Left lung (tissue), 10 donors: ENCODE data around the gene CRYGS. TPM values are rescaled to one million over a fixed set of nuclear protein-coding genes. Genes with fewer than 3 reads are reported as not detected.
"Not testable (repeated sequence)": the region's sequence is repeated elsewhere in the genome, so short reads cannot be mapped to it uniquely, and the experiment has no call there.

Source experiments
- ATAC-seq: fragments of 200-7000 bp; cut with Tn5 transposase; one replicate; pipeline ENCODE4 v1.9.1; 2020; ENCODE audit warnings: moderate library complexity
- DNase-seq, 4 donors: peaks; one replicate each; pipeline ENCODE4 v3.0.0-alpha.2; 2013 to 2020
- H3K27ac ChIP-seq, 2 donors: fragments of 200-600 bp; sonication (generic) in 1 of 2; one replicate each; pipeline versions ENCODE4 v1.5.0 to v1.8.0; 2020 to 2021
- H3K27me3 ChIP-seq, 2 donors: fragments of 200-600 bp; sonication (generic) in 1 of 2; one replicate each; pipeline versions ENCODE4 v1.5.0 to v1.8.0; 2020 to 2021
- H3K36me3 ChIP-seq, 2 donors: fragments of 200-600 bp; sonication (generic) in 1 of 2; one replicate each; pipeline versions ENCODE4 v1.5.0 to v1.8.0; 2020 to 2021
- H3K4me1 ChIP-seq, 2 donors: fragments of 200-600 bp; one replicate each; pipeline ENCODE4 v1.8.0; 2021
- H3K4me3 ChIP-seq, 2 donors: fragments of 200-600 bp; sonication (generic) in 1 of 2; one replicate each; pipeline versions ENCODE4 v1.5.0 to v1.8.0; 2020 to 2021; ENCODE audit warnings: mild to moderate bottlenecking in 1 of 2
- H3K9me3 ChIP-seq, 2 donors: fragments of 200-600 bp; sonication (generic) in 1 of 2; one replicate each; pipeline versions ENCODE4 v1.5.0 to v1.8.0; 2020 to 2021
- CTCF ChIP-seq, 2 donors: fragments of 200-600 bp; sonication (generic) in 1 of 2; IDR thresholded peaks; one replicate each; pipeline versions ENCODE4 v1.5.0 to v1.8.0; 2021; ENCODE audit warnings: antibody characterized with exemption in 2 of 2
- intact Hi-C, 2 donors: fragments of 100-400 bp; cut with DNase I; formaldehyde crosslinking; loops; one replicate each; pipeline versions ENCODE4 v1.11.2 to v1.14.2; 2022
- polyA plus RNA-seq, 6 donors: library from polyadenylated mRNA; unstranded; fragments of 120-200 nt; gene quantifications; one replicate each; pipeline ENCODE4 v1.2.1, GENCODE V29; 2013; ENCODE audit not compliant: insufficient read length in 6 of 6
- total RNA-seq, 2 donors: library from RNA; stranded (reverse); fragmentation: NEBNext Ultra II Directional; extraction: Animal tissue kit (Norgen Biotek cat#: 25700); gene quantifications; one replicate each; pipeline ENCODE4 v1.2.1, GENCODE V29; 2021
- donor health status: DM: no; HTN: yes; CAD: no.
- donor health status: DM: no; HTN: no; CAD: no.

Gene CRYGS
- total and polyA plus RNA-seq, 8 donors = 1.8 to 10.6 (median 9.0) TPM

- peak; percentile 96 to 100 (median 100) for DNase-seq
- peak; percentile 94 for ATAC-seq
- TF ChIP-seq CTCF (IDR thresholded peaks at IDR 0.05) = peak in 1 of 2 donors; percentile 17
- peaks cover 0 to 32% of the 10 kb centered on the region in 2 donors for H3K36me3 ChIP-seq
- peak within 1 kb of the TSS; percentile 80 to 90 for H3K4me3 ChIP-seq
- H3K9me3 ChIP-seq = no peaks in the 10 kb centered on the region
- H3K27me3 ChIP-seq = no peaks in the 10 kb centered on the region
- H3K4me1 ChIP-seq = peaks cover 20 to 57% of the 10 kb centered on the region in 2 donors
- H3K27ac ChIP-seq = peak within 1 kb of the TSS; percentile 73 to 94
- intact Hi-C loops = no loop called here
Observed at GRCh38 chr3:186570096-186570940, 26.1 kb upstream of the CRYGS start, which contains the start of gene DNAJB11. Gene DNAJB11 (plus strand): TSS chr3:186570720. CDS start chr3:186570898, 178 bp downstream.

GRCh38 chr3:186569779-186570095 is 25.6 kb upstream of the CRYGS start:
- no peak for TF ChIP-seq CTCF (IDR thresholded peaks at IDR 0.05)
- no peaks in the 10 kb centered on the region for H3K27me3 ChIP-seq
- peaks cover 0 to 26% of the 10 kb centered on the region in 2 donors for H3K36me3 ChIP-seq
- no peaks in the 10 kb centered on the region for H3K9me3 ChIP-seq
- peaks cover 20 to 63% of the 10 kb centered on the region in 2 donors for H3K4me1 ChIP-seq
- intact Hi-C loops = no loop called here
- ATAC-seq (no peak), DNase-seq (no peak)
- H3K27ac ChIP-seq = peak overlapping the region; percentile 71 to 94
- H3K4me3 ChIP-seq = peak overlapping the region; percentile 53 to 90

- intact Hi-C loops, DNase-seq, ATAC-seq, H3K27me3 ChIP-seq, H3K9me3 ChIP-seq: not testable (repeated sequence)
- Histone ChIP-seq H3K4me1 (peaks cover 20 to 66% of the 10 kb centered on the region in 2 donors), H3K36me3 (peaks cover 0 to 24% of the 10 kb centered on the region in 2 donors), H3K27ac (peak overlapping the region in 1 of 2 donors; percentile 94), H3K4me3 (peak overlapping the region in 1 of 2 donors; percentile 90)
Observed at GRCh38 chr3:186569361-186569760, 25.2 kb upstream of the CRYGS start.

- H3K36me3 ChIP-seq = peaks cover 0 to 15% of the 10 kb centered on the region in 2 donors
- H3K27me3 ChIP-seq = no peaks in the 10 kb centered on the region
- peak within 1 kb of the TSS; percentile 81 to 82 for H3K27ac ChIP-seq
- H3K4me3 ChIP-seq = peak within 1 kb of the TSS; percentile 71 to 78
- TF ChIP-seq CTCF (IDR thresholded peaks at IDR 0.05) = no peak
- peak; percentile 85 for ATAC-seq
- intact Hi-C loops = no loop called here
- peaks cover 20 to 73% of the 10 kb centered on the region in 2 donors for H3K4me1 ChIP-seq
- H3K9me3 ChIP-seq = no peaks in the 10 kb centered on the region
- peak; percentile 92 to 99 (median 94) for DNase-seq
Observed at GRCh38 chr3:186567072-186567921, 23.1 kb upstream of the CRYGS start, which contains the start of gene TBCCD1. Gene TBCCD1 (minus strand): TSS chr3:186567339. CDS start chr3:186564329, 3,010 bp downstream.

GRCh38 chr3:186566772-186567071 is 22.5 kb upstream of the CRYGS start:
- intact Hi-C loops = no loop called here
- TF ChIP-seq CTCF (IDR thresholded peaks at IDR 0.05) = no peak
- Histone ChIP-seq H3K27me3 (no peaks in the 10 kb centered on the region), H3K4me1 (peaks cover 17 to 72% of the 10 kb centered on the region in 2 donors), H3K36me3 (peaks cover 0 to 17% of the 10 kb centered on the region in 2 donors), H3K9me3 (no peaks in the 10 kb centered on the region), H3K4me3 (peak overlapping the region; percentile 71 to 78), H3K27ac (peak overlapping the region; percentile 81 to 82)
- ATAC-seq = no peak
- DNase-seq = no peak
